T-helper 1 cell treated with Interleukin-12 subunit alpha and Interleukin-12 subunit beta and Interleukin-4 antibody, amounts not matched to agents 30 μg/mL and 1 μg/mL, for 36 hours (primary cell): ENCODE measurements around the gene GTPBP4.

Experiments used
- H3K27ac Mint-ChIP-seq: one replicate; pipeline ENCODE4 v1.8.0; 2021; ENCODE audit warnings: mild to moderate bottlenecking, mixed read lengths
- H3K27me3 Mint-ChIP-seq: one replicate; pipeline ENCODE4 v1.8.0; 2021; ENCODE audit warnings: low read depth, mixed read lengths
- H3K36me3 Mint-ChIP-seq: one replicate; pipeline ENCODE4 v1.8.0; 2021; ENCODE audit warnings: low read depth, mixed read lengths
- H3K4me1 Mint-ChIP-seq: one replicate; pipeline ENCODE4 v1.8.0; 2021; ENCODE audit warnings: low read depth, mixed read lengths
- H3K4me3 Mint-ChIP-seq: one replicate; pipeline ENCODE4 v1.8.0; 2021; ENCODE audit warnings: mild to moderate bottlenecking, moderate library complexity, mixed read lengths
- H3K9me3 Mint-ChIP-seq: one replicate; pipeline ENCODE4 v1.8.0; 2021; ENCODE audit warnings: mixed read lengths

Gene GTPBP4

DNA sequence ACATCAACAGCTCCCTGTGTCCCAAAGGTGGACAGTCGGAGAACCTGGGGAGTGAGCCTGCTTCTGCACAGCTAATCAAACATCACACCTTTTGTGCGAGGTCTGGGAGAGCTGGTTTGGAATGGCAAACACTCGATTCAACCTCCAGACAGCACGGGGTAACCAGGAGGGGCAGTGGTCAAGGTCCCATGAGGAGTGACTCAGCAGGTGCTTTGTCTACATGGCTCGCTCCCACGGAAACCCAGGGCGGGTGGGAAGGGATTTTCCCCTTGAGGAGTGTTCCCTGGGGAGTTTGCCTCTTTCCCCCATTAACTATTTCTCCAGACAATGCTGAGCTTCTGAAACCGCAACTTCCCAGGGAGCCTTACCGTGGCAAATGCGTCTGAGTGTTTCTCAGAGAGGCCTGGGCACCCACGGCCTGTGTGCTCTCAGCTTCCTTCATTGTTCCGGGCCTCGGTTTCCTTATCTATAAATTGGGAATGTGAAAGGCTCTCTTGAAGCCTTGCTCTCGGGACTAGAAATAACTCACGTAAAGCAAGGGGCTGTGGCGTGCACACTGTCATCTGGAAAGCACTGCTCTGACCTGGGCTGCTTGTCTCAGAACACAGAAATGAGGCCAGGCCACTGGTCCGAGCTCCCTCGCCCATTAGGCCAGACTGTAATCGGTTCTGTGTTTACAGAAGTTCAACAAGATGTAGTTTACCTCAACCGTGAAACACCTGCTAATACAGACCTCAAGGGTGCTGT is 14.0 kb upstream of the GTPBP4 start:
- Mint-ChIP-seq H3K4me3 (no peak overlapping the region), H3K9me3 (peaks cover 19% of the 10 kb centered on the region), H3K27ac (no peak overlapping the region), H3K4me1 (no peaks in the 10 kb centered on the region), H3K36me3 (peaks cover 10% of the 10 kb centered on the region), H3K27me3 (peaks cover 9% of the 10 kb centered on the region)

DNA sequence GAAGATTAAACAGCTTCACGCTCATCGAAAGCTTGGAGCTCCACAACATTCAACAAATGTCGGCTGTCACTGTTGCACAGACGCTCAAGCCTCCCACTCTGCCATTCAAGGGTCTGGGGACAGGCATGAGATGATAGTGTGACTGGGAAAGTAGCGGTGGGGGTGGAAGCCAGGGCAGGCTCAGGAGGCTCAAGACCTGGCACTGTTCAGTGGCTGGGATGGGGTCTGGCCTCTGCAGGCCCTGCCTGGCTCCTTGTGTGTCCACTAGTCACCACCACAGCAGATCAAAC is 13.5 kb upstream of the GTPBP4 start:
- Mint-ChIP-seq H3K27ac (no peak overlapping the region), H3K4me1 (no peaks in the 10 kb centered on the region), H3K36me3 (peaks cover 10% of the 10 kb centered on the region)

DNA sequence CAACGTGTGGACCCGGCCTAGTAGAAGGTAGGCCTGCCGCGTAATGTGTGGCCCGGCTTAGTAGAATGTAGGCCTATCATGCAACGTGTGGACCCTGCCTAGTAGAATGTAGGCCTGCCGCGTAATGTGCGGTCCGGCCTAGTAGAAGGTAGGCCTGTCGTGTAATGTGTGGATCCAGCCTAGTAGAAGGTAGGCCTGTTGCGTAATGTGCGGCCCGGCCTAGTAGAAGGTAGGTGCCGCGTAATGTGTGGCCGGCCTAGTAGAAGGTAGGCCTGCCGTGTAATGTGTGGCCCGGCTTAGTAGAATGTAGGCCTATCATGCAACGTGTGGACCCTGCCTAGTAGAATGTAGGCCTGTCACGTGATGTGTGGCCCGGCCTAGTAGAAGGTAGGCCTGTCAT is 11.9 kb upstream of the GTPBP4 start:
- H3K9me3 Mint-ChIP-seq = peaks cover 39% of the 10 kb centered on the region
- no peak overlapping the region for H3K27ac Mint-ChIP-seq
- H3K36me3 Mint-ChIP-seq = peaks cover 16% of the 10 kb centered on the region
- no peaks in the 10 kb centered on the region for H3K4me1 Mint-ChIP-seq
- H3K27me3 Mint-ChIP-seq = no peaks in the 10 kb centered on the region
- no peak overlapping the region for H3K4me3 Mint-ChIP-seq

More for the DNA sequence above, 13.5 kb upstream of the GTPBP4 start:
- peaks cover 24% of the 10 kb centered on the region for H3K9me3 Mint-ChIP-seq
- H3K4me3 Mint-ChIP-seq = no peak overlapping the region
- H3K27me3 Mint-ChIP-seq = peaks cover 4% of the 10 kb centered on the region

DNA sequence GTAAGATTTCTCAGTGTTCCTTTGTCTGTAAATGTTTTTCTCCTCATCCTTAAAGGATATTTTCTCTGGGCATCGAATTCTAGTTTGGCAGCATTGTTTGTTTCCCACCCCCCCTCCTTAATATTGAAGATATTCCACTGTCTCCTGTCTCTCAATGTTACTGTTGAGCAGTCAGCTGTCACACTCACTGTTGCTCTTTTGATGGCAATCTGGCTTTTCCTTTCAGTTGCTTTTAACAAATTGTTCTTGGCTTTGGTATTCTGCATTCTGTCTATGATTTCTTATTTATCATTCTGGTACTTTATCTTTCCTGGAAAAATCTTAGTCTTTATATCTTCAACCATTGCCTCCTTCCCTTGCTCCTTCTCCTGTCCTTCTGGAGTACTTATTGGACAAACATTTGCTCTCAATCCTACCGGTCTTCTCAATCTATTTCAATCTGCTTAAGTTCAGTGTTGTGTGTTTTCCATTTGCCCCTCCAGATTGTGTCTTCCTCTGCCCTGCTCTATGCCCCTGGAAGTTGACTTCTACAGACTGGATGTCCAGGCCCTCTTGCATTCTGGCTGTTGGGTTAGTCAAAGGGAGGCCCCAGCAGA is 9.3 kb upstream of the GTPBP4 start:
- peaks cover 39% of the 10 kb centered on the region for H3K9me3 Mint-ChIP-seq
- H3K27ac Mint-ChIP-seq = no peak overlapping the region
- H3K4me1 Mint-ChIP-seq = no peaks in the 10 kb centered on the region
- no peak overlapping the region for H3K4me3 Mint-ChIP-seq
- H3K27me3 Mint-ChIP-seq = no peaks in the 10 kb centered on the region
- peaks cover 16% of the 10 kb centered on the region for H3K36me3 Mint-ChIP-seq

DNA sequence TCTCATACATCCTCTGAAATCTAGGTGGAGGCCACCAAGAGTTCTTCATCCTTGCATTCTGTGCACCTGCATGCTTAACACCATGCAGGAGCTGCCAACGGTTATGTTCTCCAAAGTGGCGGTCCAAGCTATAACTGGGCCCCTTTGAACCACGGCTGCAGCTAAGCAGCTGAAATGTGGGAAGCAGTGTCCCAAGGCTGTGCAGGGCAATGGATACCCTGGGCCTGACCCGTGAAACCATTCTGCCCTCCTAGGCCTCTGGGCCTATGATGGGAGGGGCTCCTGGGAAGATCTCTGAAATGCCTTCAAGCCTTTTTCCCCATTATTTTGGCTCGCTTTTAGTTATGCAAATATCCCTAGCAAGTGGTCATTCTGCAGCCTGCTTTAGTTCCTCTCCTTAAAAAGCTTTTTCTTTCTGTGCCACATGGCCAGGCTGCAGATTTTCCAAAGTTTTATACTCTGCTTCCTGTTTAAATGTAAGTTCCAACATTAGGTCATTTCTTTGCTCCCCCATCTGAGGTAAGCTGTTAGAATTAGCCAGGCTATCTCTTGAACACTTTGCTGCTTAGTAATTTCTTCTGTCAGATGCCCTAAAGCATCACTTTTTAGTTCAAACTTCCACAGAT is 7.7 kb upstream of the GTPBP4 start:
- no peak overlapping the region for H3K27ac Mint-ChIP-seq
- H3K27me3 Mint-ChIP-seq = no peaks in the 10 kb centered on the region
- peaks cover 39% of the 10 kb centered on the region for H3K9me3 Mint-ChIP-seq
- H3K4me1 Mint-ChIP-seq = no peaks in the 10 kb centered on the region
- H3K4me3 Mint-ChIP-seq = no peak overlapping the region
- peaks cover 16% of the 10 kb centered on the region for H3K36me3 Mint-ChIP-seq

DNA sequence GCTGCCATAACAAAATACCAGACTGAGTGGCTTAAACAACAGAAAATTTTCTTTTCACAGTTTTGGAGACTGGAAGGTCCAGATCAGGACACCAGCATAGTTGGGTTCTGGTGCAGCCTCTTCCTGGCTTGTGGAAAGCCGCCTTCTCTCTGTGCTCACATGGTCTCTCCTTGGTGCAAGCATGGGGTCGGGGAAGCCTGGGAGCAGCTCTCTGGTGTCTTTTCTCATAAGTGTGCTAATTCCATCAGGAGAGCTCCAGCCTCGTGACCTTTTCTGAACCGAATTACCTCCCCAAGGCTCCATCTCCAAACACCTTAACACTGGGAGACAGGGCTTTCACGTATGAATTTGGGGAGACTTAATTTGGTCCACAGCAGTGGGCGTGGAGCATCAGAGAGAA is 4.8 kb upstream of the GTPBP4 start:
- Mint-ChIP-seq H3K9me3 (peaks cover 29% of the 10 kb centered on the region), H3K4me3 (no peak overlapping the region), H3K4me1 (peaks cover 5% of the 10 kb centered on the region), H3K27ac (no peak overlapping the region), H3K27me3 (no peaks in the 10 kb centered on the region), H3K36me3 (peaks cover 12% of the 10 kb centered on the region)

DNA sequence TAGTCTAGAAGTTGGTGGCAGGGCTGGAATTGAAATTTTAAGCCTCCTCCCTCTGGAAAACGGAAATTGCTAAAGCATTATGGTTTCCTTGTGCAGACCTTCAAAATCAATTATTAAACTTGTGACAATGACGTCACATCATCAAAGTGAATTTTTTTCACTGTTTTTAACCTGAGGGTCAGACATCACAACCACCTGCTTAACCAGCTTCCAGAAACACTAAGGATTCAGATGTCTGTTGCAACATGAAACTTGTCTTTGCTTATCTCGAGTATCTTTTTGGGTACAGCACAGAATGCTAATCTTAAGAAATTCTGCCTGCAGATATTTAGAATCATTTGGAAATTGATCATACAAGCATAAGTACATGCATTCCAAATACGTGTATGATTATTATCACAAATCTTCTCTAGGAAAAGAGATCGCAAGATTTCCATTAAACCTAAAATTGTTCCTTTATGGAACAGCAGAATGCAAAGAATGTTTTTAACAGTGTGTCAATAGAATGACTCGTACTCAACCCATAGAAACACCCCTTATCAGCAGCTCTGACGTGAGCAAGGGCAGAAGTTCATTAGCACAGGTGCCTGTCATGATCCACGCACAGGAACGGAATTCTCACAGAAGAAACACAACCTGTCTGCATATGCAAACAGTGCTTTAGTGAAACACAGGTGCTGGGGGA is 4.1 kb upstream of the GTPBP4 start:
- Mint-ChIP-seq H3K36me3 (peaks cover 7% of the 10 kb centered on the region), H3K9me3 (peaks cover 22% of the 10 kb centered on the region), H3K4me3 (no peak overlapping the region)

DNA sequence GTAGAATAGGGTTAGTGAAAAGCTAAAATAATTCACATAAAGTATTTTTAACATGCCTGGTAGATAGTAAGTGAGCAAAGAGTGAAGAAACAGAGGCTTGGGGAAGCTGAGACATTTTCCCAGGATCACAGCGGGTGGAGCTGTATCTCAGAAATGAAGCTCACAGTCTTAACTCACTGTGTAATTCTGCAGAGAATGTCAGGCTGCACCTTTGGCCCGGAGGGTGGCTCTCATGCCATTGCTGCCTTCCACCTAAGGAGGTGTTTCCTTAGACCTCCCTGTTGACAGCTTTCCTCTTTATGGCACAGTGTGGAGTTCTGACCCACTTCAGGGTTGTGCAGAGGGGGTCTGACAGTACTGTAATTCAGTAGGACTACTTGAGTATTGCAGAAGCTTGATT is 2.9 kb upstream of the GTPBP4 start:
- Mint-ChIP-seq H3K36me3 (peaks cover 9% of the 10 kb centered on the region), H3K4me1 (peaks cover 16% of the 10 kb centered on the region), H3K9me3 (peaks cover 9% of the 10 kb centered on the region), H3K27me3 (no peaks in the 10 kb centered on the region), H3K4me3 (no peak overlapping the region), H3K27ac (no peak overlapping the region)

More for the DNA sequence above, 4.1 kb upstream of the GTPBP4 start:
- H3K27me3 Mint-ChIP-seq = no peaks in the 10 kb centered on the region
- H3K4me1 Mint-ChIP-seq = peaks cover 5% of the 10 kb centered on the region
- no peak overlapping the region for H3K27ac Mint-ChIP-seq

DNA sequence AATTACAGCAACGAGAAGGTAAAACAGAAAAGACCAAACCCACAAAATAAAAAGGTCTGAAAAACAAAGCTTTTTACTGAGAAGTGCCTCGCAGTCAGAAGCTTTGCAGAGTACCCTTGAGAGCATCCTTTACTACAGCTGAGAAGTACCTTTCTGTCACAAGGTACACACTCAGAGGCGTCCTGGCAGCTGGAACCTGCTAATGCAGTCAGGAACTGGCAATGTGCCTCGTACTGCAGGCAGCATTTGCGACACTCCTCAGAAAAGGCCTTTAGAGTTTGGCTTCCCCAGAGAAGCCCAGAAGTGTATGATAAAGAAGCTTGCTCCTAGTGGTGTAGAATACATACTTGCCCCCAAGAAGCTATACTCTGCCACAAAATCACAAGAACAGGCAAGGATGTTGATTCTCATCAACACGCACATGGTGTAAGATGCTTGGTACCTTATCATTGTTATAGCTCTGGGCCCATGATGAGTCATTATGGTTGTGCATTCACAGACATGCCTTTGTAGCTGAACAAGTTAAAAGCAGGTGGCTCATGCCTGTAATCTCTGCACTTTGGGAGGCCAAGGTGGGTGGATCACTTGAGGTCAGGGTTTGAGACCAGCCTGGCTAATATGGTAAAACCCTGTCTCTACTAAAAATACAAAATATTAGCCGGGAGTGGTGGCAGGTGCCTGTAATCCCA is 2.0 kb upstream of the GTPBP4 start:
- Mint-ChIP-seq H3K4me1 (peaks cover 23% of the 10 kb centered on the region), H3K27ac (no peak overlapping the region), H3K4me3 (peak overlapping the region; percentile 43), H3K9me3 (peaks cover under 1% of the 10 kb centered on the region), H3K36me3 (peaks cover 8% of the 10 kb centered on the region), H3K27me3 (no peaks in the 10 kb centered on the region)

DNA sequence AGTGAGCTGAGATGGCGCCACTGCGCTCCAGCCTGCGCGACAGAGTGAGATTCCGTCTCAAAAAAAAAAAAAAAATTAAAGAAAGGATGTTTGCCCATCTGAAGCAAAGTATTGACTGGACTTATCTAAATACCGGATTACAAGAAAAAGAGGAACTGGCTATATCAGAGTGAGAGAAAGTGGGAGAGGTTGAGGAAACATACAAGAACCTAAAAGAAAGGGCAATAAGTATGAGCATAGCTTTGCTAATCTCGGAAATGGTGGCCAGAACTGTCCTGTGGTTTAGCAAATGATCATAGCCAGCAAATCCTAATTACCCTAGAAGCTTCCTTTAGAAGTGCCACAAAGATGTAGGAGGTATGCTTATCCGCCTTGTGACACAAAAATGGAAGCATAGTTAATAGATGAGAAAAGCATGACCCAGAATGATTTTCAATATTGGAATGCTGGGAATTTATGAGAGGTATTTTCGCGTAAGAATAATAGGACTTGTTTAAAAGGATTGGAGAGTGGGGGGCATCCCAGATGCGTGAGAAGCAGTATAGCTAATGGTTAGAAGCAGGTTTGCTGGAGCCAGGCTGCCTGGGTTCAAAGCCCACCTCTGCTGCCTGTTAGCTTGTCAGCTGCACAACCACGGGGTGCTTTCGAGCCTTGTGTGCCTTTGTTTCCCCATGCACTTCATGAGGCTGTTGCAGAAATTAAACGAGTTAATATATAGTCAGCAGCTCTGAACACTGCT is 1.2 kb upstream of the GTPBP4 start:
- Mint-ChIP-seq H3K27ac (peak overlapping the region; percentile 97), H3K4me3 (peak overlapping the region; percentile 96), H3K9me3 (no peaks in the 10 kb centered on the region), H3K27me3 (no peaks in the 10 kb centered on the region), H3K4me1 (peaks cover 23% of the 10 kb centered on the region), H3K36me3 (peaks cover 8% of the 10 kb centered on the region)

DNA sequence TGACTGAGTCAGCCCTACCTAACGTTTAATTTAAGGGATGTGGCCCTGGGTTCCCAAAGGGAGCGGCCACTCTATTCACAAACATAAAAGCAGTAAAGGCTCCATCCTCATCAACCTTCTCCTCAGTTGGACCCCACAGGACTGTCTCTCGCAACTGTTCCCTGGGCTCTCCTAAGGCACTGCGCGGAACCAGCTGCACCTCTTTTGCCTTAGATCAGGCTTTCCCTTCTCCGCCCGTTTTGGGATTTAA is 689 bp upstream of the GTPBP4 start:
- Mint-ChIP-seq H3K36me3 (peaks cover 10% of the 10 kb centered on the region), H3K27ac (peak overlapping the region; percentile 97), H3K4me1 (peaks cover 23% of the 10 kb centered on the region), H3K4me3 (peak overlapping the region; percentile 96), H3K9me3 (no peaks in the 10 kb centered on the region), H3K27me3 (no peaks in the 10 kb centered on the region)

DNA sequence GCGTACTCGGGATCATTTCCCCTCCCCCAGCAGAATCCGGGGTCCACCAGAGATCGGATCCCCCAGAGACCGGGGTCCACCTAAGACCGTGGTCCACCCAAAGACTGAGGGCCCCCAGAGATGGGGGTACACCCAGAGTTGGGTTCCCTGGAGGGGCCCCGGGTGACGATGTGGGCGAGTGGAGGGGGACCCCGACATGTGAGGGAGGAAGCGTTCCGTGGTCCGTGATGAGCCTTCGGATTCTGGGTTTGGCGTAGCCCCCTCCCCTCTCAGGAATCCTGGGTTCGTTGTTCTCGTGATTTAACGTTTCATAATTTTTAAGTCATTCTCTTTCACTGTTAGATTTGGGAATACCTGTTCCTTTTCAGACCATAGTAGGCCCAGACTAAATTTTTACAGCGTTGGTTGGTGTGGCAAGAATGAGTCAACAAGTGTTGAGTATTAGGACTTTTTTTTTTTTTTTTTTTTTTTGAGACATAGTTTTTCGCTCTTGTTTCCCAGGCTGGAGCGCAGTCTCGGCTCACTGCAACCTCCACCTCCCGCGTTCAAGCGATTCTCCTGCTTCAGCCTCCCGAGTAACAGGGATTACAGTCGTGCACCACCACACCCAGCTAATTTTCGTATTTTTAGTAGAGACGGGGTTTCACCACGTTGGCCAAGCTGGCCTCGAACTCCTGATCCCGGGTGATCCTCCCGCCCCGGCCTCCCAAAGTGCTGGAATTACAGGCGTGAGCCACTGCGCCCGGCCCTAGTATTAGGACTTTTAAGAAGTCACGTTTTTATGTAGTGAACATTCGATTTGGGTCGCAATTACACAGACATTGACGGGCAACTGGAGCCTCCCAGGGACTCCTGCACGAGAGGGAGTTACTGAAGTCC is 672 bp downstream of the GTPBP4 start:
- no peaks in the 10 kb centered on the region for H3K9me3 Mint-ChIP-seq
- H3K36me3 Mint-ChIP-seq = peaks cover 15% of the 10 kb centered on the region
- H3K27me3 Mint-ChIP-seq = no peaks in the 10 kb centered on the region

DNA sequence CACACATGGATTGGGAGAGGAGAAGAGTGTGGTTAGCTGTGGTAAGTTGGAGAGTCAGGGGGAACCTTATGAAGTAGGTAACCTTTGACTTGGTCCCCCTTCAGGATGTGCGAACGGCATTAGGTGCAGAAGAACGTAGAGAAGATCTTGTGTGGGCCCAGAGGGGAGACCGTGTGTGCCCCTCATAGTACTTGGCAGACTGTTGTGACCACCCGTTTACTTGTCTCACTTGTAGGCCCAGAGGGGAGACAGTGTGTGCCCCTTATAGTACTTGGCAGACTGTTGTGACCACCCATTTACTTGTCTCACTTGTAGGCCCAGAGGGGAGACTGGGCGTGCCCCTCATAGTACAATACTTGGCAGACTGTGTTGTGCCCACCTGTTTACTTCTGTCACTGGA is 2.6 kb downstream of the GTPBP4 start:
- Mint-ChIP-seq H3K9me3 (no peaks in the 10 kb centered on the region), H3K4me3 (peak overlapping the region; percentile 25), H3K36me3 (peaks cover 30% of the 10 kb centered on the region), H3K27ac (no peak overlapping the region), H3K27me3 (no peaks in the 10 kb centered on the region), H3K4me1 (peaks cover 26% of the 10 kb centered on the region)

More for the DNA sequence above, 672 bp downstream of the GTPBP4 start:
- H3K27ac Mint-ChIP-seq = peak overlapping the region; percentile 97
- peaks cover 24% of the 10 kb centered on the region for H3K4me1 Mint-ChIP-seq
- peak overlapping the region; percentile 96 for H3K4me3 Mint-ChIP-seq
